Colonic mucosa (tissue), 4 donors: Measurements from ENCODE around the gene GRM8. TPM values are rescaled to one million over a fixed set of nuclear protein-coding genes. Genes with fewer than 3 reads are reported as not detected.

Experiments used
- DNase-seq: peaks from one replicate; pipeline ENCODE4 v3.0.0-alpha.2; 2020
- H3K27ac ChIP-seq: fragments of 200-600 bp; one replicate; pipeline ENCODE4 v1.8.0; 2021
- H3K27me3 ChIP-seq: fragments of 200-600 bp; one replicate; pipeline ENCODE4 v1.8.0; 2021
- H3K36me3 ChIP-seq: fragments of 200-600 bp; one replicate; pipeline ENCODE4 v1.8.0; 2021
- H3K4me1 ChIP-seq: fragments of 200-600 bp; one replicate; pipeline ENCODE4 v1.8.0; 2021; ENCODE audit warnings: mild to moderate bottlenecking
- H3K4me3 ChIP-seq: fragments of 200-600 bp; one replicate; pipeline ENCODE4 v1.8.0; 2021
- H3K9ac ChIP-seq, 2 donors: one replicate each; pipeline ENCODE4 v1.7.0; 2013; ENCODE audit warnings: control low read depth in 2 of 2, low read depth in 2 of 2, low read length in 2 of 2
- H3K9me3 ChIP-seq: fragments of 200-600 bp; one replicate; pipeline ENCODE4 v1.8.0; 2021
- intact Hi-C: fragments of 100-400 bp; cut with DNase I; formaldehyde crosslinking; loops from one replicate; pipeline ENCODE4 v1.14.1; 2022
- total RNA-seq, 2 donors: library from RNA; stranded (reverse); fragmentation: NEBNext Ultra II Directional in 1 of 2; extraction: Animal tissue kit (Norgen Biotek cat#: 25700) in 1 of 2; gene quantifications; one replicate each; pipeline ENCODE4 v1.2.1, GENCODE V29; 2021
- TF ChIP-seq, protein P1 (sequence below): fragments of 200-600 bp; IDR thresholded peaks from one replicate; pipeline ENCODE4 v1.8.0; 2022; ENCODE audit warnings: antibody characterized with exemption, mild to moderate bottlenecking
- donor health status: healthy.
- donor health status: DM: no; HTN: no; CAD: no.
- donor health status: DM: no; HTN: no; CAD: no.

Gene GRM8
- total RNA-seq, 2 donors from 2014 or later, result 2.2 to 2.5 TPM

DNA sequence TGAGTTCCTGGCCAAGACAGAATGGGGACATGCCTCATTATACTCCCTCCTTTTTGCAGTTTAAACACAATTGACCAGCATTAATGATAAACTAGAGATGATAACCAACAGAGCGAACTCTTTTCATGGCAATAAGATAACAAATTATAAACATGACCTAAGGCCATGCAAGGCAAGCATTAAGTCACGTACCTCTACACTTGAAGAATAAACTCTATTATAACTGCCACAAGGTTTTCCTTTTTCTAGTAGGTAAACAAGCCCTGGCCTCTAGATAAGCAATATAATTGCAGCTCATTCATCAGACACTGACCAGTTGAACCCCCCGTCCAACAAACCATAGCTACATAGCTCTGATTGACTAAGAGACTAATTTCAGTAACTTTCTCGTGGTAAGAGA, 767.0 kb downstream of the GRM8 start:
- intact Hi-C loops, result no loop called here
- no peaks in the 10 kb centered on the region for H3K9me3 ChIP-seq
- TF ChIP-seq, protein P1, sequence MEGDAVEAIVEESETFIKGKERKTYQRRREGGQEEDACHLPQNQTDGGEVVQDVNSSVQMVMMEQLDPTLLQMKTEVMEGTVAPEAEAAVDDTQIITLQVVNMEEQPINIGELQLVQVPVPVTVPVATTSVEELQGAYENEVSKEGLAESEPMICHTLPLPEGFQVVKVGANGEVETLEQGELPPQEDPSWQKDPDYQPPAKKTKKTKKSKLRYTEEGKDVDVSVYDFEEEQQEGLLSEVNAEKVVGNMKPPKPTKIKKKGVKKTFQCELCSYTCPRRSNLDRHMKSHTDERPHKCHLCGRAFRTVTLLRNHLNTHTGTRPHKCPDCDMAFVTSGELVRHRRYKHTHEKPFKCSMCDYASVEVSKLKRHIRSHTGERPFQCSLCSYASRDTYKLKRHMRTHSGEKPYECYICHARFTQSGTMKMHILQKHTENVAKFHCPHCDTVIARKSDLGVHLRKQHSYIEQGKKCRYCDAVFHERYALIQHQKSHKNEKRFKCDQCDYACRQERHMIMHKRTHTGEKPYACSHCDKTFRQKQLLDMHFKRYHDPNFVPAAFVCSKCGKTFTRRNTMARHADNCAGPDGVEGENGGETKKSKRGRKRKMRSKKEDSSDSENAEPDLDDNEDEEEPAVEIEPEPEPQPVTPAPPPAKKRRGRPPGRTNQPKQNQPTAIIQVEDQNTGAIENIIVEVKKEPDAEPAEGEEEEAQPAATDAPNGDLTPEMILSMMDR, result no peak
- no peak overlapping the region for H3K27ac ChIP-seq
- no peaks in the 10 kb centered on the region for H3K27me3 ChIP-seq
- H3K4me1 ChIP-seq, result no peaks in the 10 kb centered on the region
- no peaks in the 10 kb centered on the region for H3K36me3 ChIP-seq
- H3K9ac ChIP-seq, result no peak overlapping the region
- DNase-seq, result no peak
- H3K4me3 ChIP-seq, result no peak overlapping the region

DNA sequence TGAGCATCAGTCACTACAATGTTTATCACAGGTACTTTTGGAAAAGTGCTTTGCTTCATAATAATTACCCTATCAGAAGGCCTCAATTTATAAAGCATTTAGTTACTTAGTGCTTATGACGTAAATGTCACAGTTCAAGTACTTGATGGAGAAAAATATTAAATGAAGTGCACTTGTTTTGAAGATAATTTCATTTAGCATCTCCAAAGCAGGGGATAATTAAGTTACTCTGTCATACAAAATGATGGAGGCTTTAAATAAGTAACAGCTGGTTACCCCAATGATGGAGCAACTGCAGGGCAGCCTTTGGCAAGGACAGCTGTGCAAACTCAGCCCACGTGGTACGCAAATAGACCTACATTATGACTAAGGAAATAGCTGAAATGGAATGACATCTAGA, 768.8 kb downstream of the GRM8 start:
- H3K4me3 ChIP-seq, result no peak overlapping the region

DNA sequence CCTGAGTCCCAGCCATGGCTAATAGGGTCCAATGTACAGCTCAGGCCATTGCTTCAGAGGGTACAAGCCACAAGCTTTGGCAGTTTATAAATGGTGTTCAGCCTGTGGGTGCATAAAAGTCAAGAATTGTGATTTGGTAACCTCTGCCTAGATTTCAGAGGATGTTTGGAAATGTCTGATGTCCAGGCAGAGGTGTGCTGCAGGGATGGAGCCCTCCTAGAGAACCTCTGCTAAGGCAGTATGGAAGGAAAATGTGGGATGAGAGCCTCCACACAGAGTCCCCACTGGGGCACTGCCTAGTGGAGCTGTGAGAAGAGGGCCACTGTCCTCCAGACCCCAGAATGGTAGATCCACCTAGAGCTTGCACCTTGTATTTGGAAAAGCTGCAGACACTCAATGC, 779.9 kb downstream of the GRM8 start:
- TF ChIP-seq, protein P1, result no peak
- H3K9me3 ChIP-seq, result no peaks in the 10 kb centered on the region
- intact Hi-C loops, result no loop called here
- DNase-seq, result no peak
- no peak overlapping the region for H3K9ac ChIP-seq
- H3K4me3 ChIP-seq, result no peak overlapping the region
- H3K36me3 ChIP-seq, result no peaks in the 10 kb centered on the region
- H3K27me3 ChIP-seq, result no peaks in the 10 kb centered on the region
- no peak overlapping the region for H3K27ac ChIP-seq
- H3K4me1 ChIP-seq, result no peaks in the 10 kb centered on the region

More for the DNA sequence above, 768.8 kb downstream of the GRM8 start:
- Histone ChIP-seq H3K9ac (no peak overlapping the region), H3K9me3 (no peaks in the 10 kb centered on the region), H3K36me3 (no peaks in the 10 kb centered on the region), H3K4me1 (no peaks in the 10 kb centered on the region), H3K27me3 (no peaks in the 10 kb centered on the region), H3K27ac (no peak overlapping the region)
- intact Hi-C loops, result no loop called here
- DNase-seq, result no peak
- TF ChIP-seq, protein P1, result no peak

DNA sequence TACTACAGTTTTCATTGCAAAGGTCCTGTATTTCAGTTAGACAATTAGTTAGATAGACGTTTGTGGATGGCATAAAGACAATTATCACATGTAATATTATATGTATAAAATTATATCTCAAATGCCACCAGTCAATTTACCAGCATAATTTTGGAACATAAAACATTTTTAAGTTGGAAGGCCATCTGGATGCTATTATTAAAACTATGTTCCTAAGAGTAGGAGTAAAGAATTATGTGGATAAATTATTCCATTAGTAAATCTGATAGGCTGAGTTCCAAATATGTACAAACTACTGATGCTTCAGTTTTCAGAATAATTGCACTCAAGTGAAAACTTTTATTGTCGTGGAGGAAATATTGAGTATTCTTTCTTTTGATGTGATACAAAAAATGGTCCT, 790.3 kb downstream of the GRM8 start:
- no peak for DNase-seq
- Histone ChIP-seq H3K27ac (no peak overlapping the region), H3K9me3 (no peaks in the 10 kb centered on the region), H3K4me3 (no peak overlapping the region), H3K36me3 (no peaks in the 10 kb centered on the region), H3K27me3 (no peaks in the 10 kb centered on the region), H3K9ac (no peak overlapping the region), H3K4me1 (no peaks in the 10 kb centered on the region)
- intact Hi-C loops, result no loop called here
- TF ChIP-seq, protein P1, result no peak

DNA sequence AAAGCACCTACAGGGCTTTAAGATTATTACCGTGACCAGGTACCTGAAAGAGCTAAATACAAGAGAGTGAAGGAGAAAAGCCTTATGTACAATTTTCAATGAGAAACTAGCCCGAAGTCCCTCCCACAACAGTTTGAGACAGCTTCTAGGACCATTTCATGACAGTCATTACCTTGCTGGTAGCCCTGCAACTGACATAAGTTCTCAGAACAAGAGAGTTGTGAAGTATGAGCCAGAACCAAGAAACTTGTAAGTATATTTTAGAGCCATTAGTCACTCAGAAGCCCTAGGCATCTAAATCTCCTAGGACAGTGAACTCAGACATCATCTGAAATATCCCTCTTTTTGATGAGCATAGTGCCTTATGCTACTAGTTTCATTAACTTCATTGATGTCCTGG, 792.1 kb downstream of the GRM8 start:
- no peak for DNase-seq
- no peak overlapping the region for H3K9ac ChIP-seq
- H3K27me3 ChIP-seq, result no peaks in the 10 kb centered on the region
- intact Hi-C loops, result no loop called here
- H3K27ac ChIP-seq, result no peak overlapping the region
- no peak overlapping the region for H3K4me3 ChIP-seq
- H3K9me3 ChIP-seq, result no peaks in the 10 kb centered on the region
- TF ChIP-seq, protein P1, result no peak
- H3K4me1 ChIP-seq, result no peaks in the 10 kb centered on the region
- no peaks in the 10 kb centered on the region for H3K36me3 ChIP-seq

DNA sequence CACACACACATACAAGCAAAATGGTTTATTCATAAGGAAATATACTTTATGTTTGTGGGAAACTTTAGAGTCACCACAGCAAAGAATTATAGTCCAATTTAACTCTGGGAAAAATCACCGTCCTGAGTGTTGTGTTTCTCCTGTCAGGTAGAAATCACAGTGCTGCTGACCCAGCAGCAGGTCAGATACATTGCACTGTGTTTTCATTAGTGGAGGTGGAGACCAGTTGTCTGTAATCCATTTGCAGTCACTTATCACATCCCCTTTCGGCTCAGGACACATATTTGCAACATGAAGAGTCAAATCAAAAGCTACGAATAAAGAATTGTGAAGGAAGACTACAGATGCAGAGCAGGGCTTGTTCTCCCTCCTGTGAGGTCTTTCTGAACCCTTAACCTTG, 799.6 kb downstream of the GRM8 start:
- H3K27ac ChIP-seq, result no peak overlapping the region
- intact Hi-C loops, result no loop called here
- no peaks in the 10 kb centered on the region for H3K36me3 ChIP-seq
- TF ChIP-seq, protein P1, result no peak
- no peaks in the 10 kb centered on the region for H3K9me3 ChIP-seq
- H3K9ac ChIP-seq, result no peak overlapping the region
- H3K4me1 ChIP-seq, result no peaks in the 10 kb centered on the region
- DNase-seq, result no peak
- H3K27me3 ChIP-seq, result no peaks in the 10 kb centered on the region
- no peak overlapping the region for H3K4me3 ChIP-seq
